Activated CD8-positive, alpha-beta memory T cell treated with anti-CD3 and anti-CD28 coated beads for 48 hours (primary cell): Measurements from ENCODE around the gene COL5A2.

Source experiments
- DNase-seq, 3 experiments: peaks; one replicate each; pipeline ENCODE4 v3.0.0-alpha.2; 2020; ENCODE audit warnings: low read depth in 2 of 3, low spot score in 2 of 3

Gene COL5A2

GRCh38 chr2:189002079-189002478 lies 177.5 kb downstream of the COL5A2 start:
- no peak for DNase-seq

- DNase-seq, result no peak
These were observed 179.3 kb downstream of the COL5A2 start for GRCh38 chr2:189000221-189000620.

GRCh38 chr2:188997263-188997662 lies 182.3 kb downstream of the COL5A2 start:
- DNase-seq, result no peak

GRCh38 chr2:188993247-188993646 lies 186.3 kb downstream of the COL5A2 start:
- DNase-seq, result no peak

GRCh38 chr2:188986839-188987238 lies 192.7 kb downstream of the COL5A2 start:
- DNase-seq, result no peak

- DNase-seq, result no peak
These were observed 194.9 kb downstream of the COL5A2 start for GRCh38 chr2:188984680-188985079.

- DNase-seq, result no peak
These were observed 195.5 kb downstream of the COL5A2 start for GRCh38 chr2:188984065-188984491.

- no peak for DNase-seq
These were observed 196.0 kb downstream of the COL5A2 start for GRCh38 chr2:188983427-188984064.
